ENCODE data around the gene SH3PXD2B.
"Not testable (repeated sequence)": the region's sequence is repeated elsewhere in the genome, so short reads cannot be mapped to it uniquely, and the experiment has no call there.

- TF ChIP-seq CTCF (IDR thresholded peaks at IDR 0.05 in 2 of 3, conservative IDR thresholded peaks at IDR 0.05 in 1 of 3; ENCODE audit: control insufficient read depth in 2 of 3, extremely low read depth in 1 of 3, insufficient read depth in 1 of 3, low read depth in 3 of 3, low read length in 3 of 3); NFYB (IDR thresholded peaks at IDR 0.05; ENCODE audit: insufficient read depth, low read depth, low read length); JUNB (IDR thresholded peaks at IDR 0.05); EZH2 (IDR thresholded peaks at IDR 0.05; ENCODE audit: borderline replicate concordance, control insufficient read depth, low read depth, low read length); ZBTB11 (CRISPR knock-in tag; IDR thresholded peaks at IDR 0.05); MAX (IDR thresholded peaks at IDR 0.05; ENCODE audit: low read depth, low read length); REST (IDR thresholded peaks at IDR 0.05; ENCODE audit: low read depth, low read length); POLR2A (IDR thresholded peaks at IDR 0.05; ENCODE audit: low read depth, low read length): not testable (repeated sequence)
These were observed 24.3 kb upstream of the SH3PXD2B start for GRCh38 chr5:172478695-172479033.

Data from GM12878 (cell line).